ENCODE measurements around the gene ZNF396. TPM values are rescaled to one million over a fixed set of nuclear protein-coding genes. Genes with fewer than 3 reads are reported as not detected.

Gene ZNF396
- total and polyA plus RNA-seq, 11 donors: 0.19 to 2.2 (median 0.72) TPM

GRCh38 chr18:35377875-35378573, 887 bp upstream of the ZNF396 start:
- Histone ChIP-seq H3K27ac (no peak overlapping the region), H3K27me3 (peaks cover 0 to 3% (median 0%) of the 10 kb centered on the region in 9 donors), H3K36me3 (no peaks in the 10 kb centered on the region), H3K9me3 (peaks cover 0 to 6% (median 0%) of the 10 kb centered on the region in 12 donors), H3K4me3 (peak overlapping the region in 1 of 12 donors; percentile 95), H3K4me1 (peaks cover 0 to 12% (median 0%) of the 10 kb centered on the region in 12 donors)
- intact Hi-C loops (cut with DNase I): loop anchor here in 1 of 10 donors (10.0 kb wide), 1 partner anchor 63 kb away; no protein-coding TSS in a partner anchor
- WGBS, 4 donors: 77 to 82% (median 79%) methylated on average over 14 of the region's 14 CpGs
- ATAC-seq (no peak), DNase-seq (no peak)
- no peak for TF ChIP-seq POLR2A (IDR thresholded peaks at IDR 0.05)
- TF ChIP-seq CTCF (IDR thresholded peaks at IDR 0.05): no peak

GRCh38 chr18:35376393-35376741, 770 bp downstream of the ZNF396 start:
- peak in 3 of 4 donors; percentile 41 to 64 (median 60) for ATAC-seq
- Histone ChIP-seq H3K27me3 (peaks cover 0 to 3% (median 0%) of the 10 kb centered on the region in 9 donors), H3K4me1 (peaks cover 0 to 12% (median 0%) of the 10 kb centered on the region in 12 donors), H3K27ac (peak overlapping the region in 3 of 12 donors; percentile 30 to 77 (median 67)), H3K4me3 (peak overlapping the region; percentile 60 to 97 (median 83)), H3K9me3 (no peaks in the 10 kb centered on the region), H3K36me3 (no peaks in the 10 kb centered on the region)
- TF ChIP-seq POLR2A (IDR thresholded peaks at IDR 0.05) (no peak), CTCF (IDR thresholded peaks at IDR 0.05) (no peak)
- intact Hi-C loops (cut with DNase I): loop anchor here in 1 of 10 donors (10.0 kb wide), 1 partner anchor 62 kb away; no protein-coding TSS in a partner anchor
- DNase-seq: peak; percentile 13 to 64 (median 31)
- 21 to 41% (median 22%) methylated on average over 12 to 13 of the region's 13 CpGs for WGBS, 4 donors

GRCh38 chr18:35374708-35375107, 2.4 kb downstream of the ZNF396 start:
- H3K9me3 ChIP-seq: no peaks in the 10 kb centered on the region
- no peak for TF ChIP-seq CTCF (IDR thresholded peaks at IDR 0.05)
- no peak for TF ChIP-seq POLR2A (IDR thresholded peaks at IDR 0.05)
- H3K4me1 ChIP-seq: peaks cover 0 to 12% (median 0%) of the 10 kb centered on the region in 12 donors
- no peak overlapping the region for H3K4me3 ChIP-seq
- H3K36me3 ChIP-seq: no peaks in the 10 kb centered on the region
- peaks cover 0 to 3% (median 0%) of the 10 kb centered on the region in 9 donors for H3K27me3 ChIP-seq
- ATAC-seq (no peak), DNase-seq (no peak)
- intact Hi-C loops (cut with DNase I): loop anchor here in 1 of 10 donors (10.0 kb wide), 1 partner anchor 60 kb away; no protein-coding TSS in a partner anchor
- H3K27ac ChIP-seq: no peak overlapping the region
- WGBS, 4 donors: 93 to 96% (median 95%) methylated on average over 4 of the region's 4 CpGs

- no peak for DNase-seq
- H3K36me3 ChIP-seq: peaks cover 0 to 10% (median 0%) of the 10 kb centered on the region in 9 donors
- intact Hi-C loops (cut with DNase I): loop anchor here in 1 of 10 donors (10.0 kb wide), 1 partner anchor 57 kb away; no protein-coding TSS in a partner anchor
- H3K4me3 ChIP-seq: no peak overlapping the region
- no peaks in the 10 kb centered on the region for H3K27me3 ChIP-seq
- WGBS, 4 donors: 88 to 96% (median 96%) methylated on average over 1 of the region's 1 CpG
- no peak for ATAC-seq
- TF ChIP-seq CTCF (IDR thresholded peaks at IDR 0.05) (no peak), POLR2A (IDR thresholded peaks at IDR 0.05) (no peak)
- H3K4me1 ChIP-seq: peaks cover 0 to 5% (median 0%) of the 10 kb centered on the region in 12 donors
- H3K27ac ChIP-seq: no peak overlapping the region
- no peaks in the 10 kb centered on the region for H3K9me3 ChIP-seq
Observed at GRCh38 chr18:35371412-35372195, 5.5 kb downstream of the ZNF396 start.

All from heart left ventricle (tissue), 16 donors.